Smooth muscle cell (in vitro differentiated cells): ENCODE results near the gene TTLL3. TPM values are rescaled to one million over a fixed set of nuclear protein-coding genes. Genes with fewer than 3 reads are reported as not detected.

Experiments used
- DNase-seq: peaks from one replicate; lab custom pipeline; 2025; ENCODE audit not compliant: unreplicated experiment; lab: John Stamatoyannopoulos, UW
- H2AFZ ChIP-seq: fragments of 200-600 bp; sonication (generic); 2 replicates; pipeline ENCODE4 v1.6.0; 2016; ENCODE audit warnings: antibody characterized with exemption, low read depth, mild to moderate bottlenecking
- H3F3A ChIP-seq: fragments of 200-600 bp; sonication (generic); 2 replicates; pipeline ENCODE4 v1.6.0; 2017; ENCODE audit warnings: antibody characterized with exemption, low read depth
- H3K27ac ChIP-seq: fragments of 200-600 bp; sonication (generic); 2 replicates; pipeline ENCODE4 v1.5.1; 2016; ENCODE audit warnings: low read depth, mild to moderate bottlenecking
- H3K27me3 ChIP-seq: fragments of 200-600 bp; sonication (generic); 2 replicates; pipeline ENCODE4 v1.6.1; 2016; ENCODE audit warnings: low read depth, mild to moderate bottlenecking
- H3K36me3 ChIP-seq: fragments of 200-600 bp; sonication (generic); 2 replicates; pipeline ENCODE4 v1.5.1; 2016; ENCODE audit warnings: low read depth
- H3K4me1 ChIP-seq: fragments of 200-600 bp; sonication (generic); 2 replicates; pipeline ENCODE4 v1.5.1; 2016; ENCODE audit warnings: low read depth
- H3K4me2 ChIP-seq: fragments of 200-600 bp; sonication (generic); 2 replicates; pipeline ENCODE4 v1.6.0; 2016; ENCODE audit warnings: mild to moderate bottlenecking
- H3K4me3 ChIP-seq: fragments of 200-600 bp; sonication (generic); 2 replicates; pipeline ENCODE4 v1.5.1; 2016; ENCODE audit warnings: mild to moderate bottlenecking
- H3K79me2 ChIP-seq: fragments of 200-600 bp; sonication (generic); 2 replicates; pipeline ENCODE4 v1.6.0; 2016; ENCODE audit warnings: low read depth, mild to moderate bottlenecking
- H3K9ac ChIP-seq: fragments of 200-600 bp; sonication (generic); 2 replicates; pipeline ENCODE4 v1.6.0; 2016; ENCODE audit warnings: low read depth
- H3K9me3 ChIP-seq: fragments of 200-600 bp; sonication (generic); replicated peaks from 2 replicates; pipeline ENCODE4 v1.5.1; 2016; ENCODE audit warnings: low read depth
- H4K20me1 ChIP-seq: fragments of 200-600 bp; sonication (generic); 2 replicates; pipeline ENCODE4 v1.6.0; 2016; ENCODE audit warnings: low read depth
- CTCF ChIP-seq: fragments of 200-600 bp; sonication (generic); IDR thresholded peaks from 2 replicates; pipeline ENCODE4 v1.5.1; 2017; ENCODE audit warnings: borderline replicate concordance, mild to moderate bottlenecking, antibody characterized with exemption; ENCODE audit not compliant: insufficient read depth, poor library complexity, severe bottlenecking
- WGBS: methylation state at CpG from one replicate; pipeline ENCODE4 v1.1.7; 2016; ENCODE audit warnings: low lambda C conversion rate; 5-methylcytosine and 5-hydroxymethylcytosine counted together
- polyA plus RNA-seq: library from polyadenylated mRNA; unstranded; fragments of >200 nt; fragmentation: Nextera tagmentation; extraction: Ambion mirVana; gene quantifications from 2 replicates; pipeline ENCODE4 v1.2.1, GENCODE V29; 2016
- total RNA-seq: library from RNA; depleted of rRNA; stranded (reverse); fragments of >200 nt; gene quantifications from 2 replicates; pipeline ENCODE4 v1.2.3, GENCODE V29; 2014

The TTLL3 gene
- total and polyA plus RNA-seq, 2 experiments from 2014 or later: 16.4 to 25.6 TPM

- Histone ChIP-seq H3K27me3 (no peaks in the 10 kb centered on the region), H3K9me3 (no peaks in the 10 kb centered on the region), H3K9ac (no peak overlapping the region), H3K36me3 (no peaks in the 10 kb centered on the region), H3K79me2 (no peaks in the 10 kb centered on the region), H4K20me1 (no peaks in the 10 kb centered on the region), H3F3A (no peaks in the 10 kb centered on the region), H3K4me1 (no peaks in the 10 kb centered on the region), H3K4me2 (no peak overlapping the region), H3K27ac (no peak overlapping the region), H2AFZ (no peak overlapping the region), H3K4me3 (no peak overlapping the region)
- TF ChIP-seq CTCF: no peak
- WGBS: 96% methylated on average over 17 of the region's 17 CpGs
- DNase-seq: no peak
Measured at GRCh38 chr3:9828801-9829755, 19.0 kb downstream of the TTLL3 start.

- no peak overlapping the region for H2AFZ ChIP-seq
- no peaks in the 10 kb centered on the region for H3K79me2 ChIP-seq
- 98% methylated on average over 3 of the region's 3 CpGs for WGBS
- H3K4me3 ChIP-seq: no peak overlapping the region
- no peaks in the 10 kb centered on the region for H4K20me1 ChIP-seq
- H3K27ac ChIP-seq: no peak overlapping the region
- H3K9me3 ChIP-seq: no peaks in the 10 kb centered on the region
- no peak overlapping the region for H3K9ac ChIP-seq
- no peaks in the 10 kb centered on the region for H3K27me3 ChIP-seq
- TF ChIP-seq CTCF: no peak
- no peak for DNase-seq
- H3K4me2 ChIP-seq: no peak overlapping the region
- H3F3A ChIP-seq: no peaks in the 10 kb centered on the region
- no peaks in the 10 kb centered on the region for H3K36me3 ChIP-seq
- H3K4me1 ChIP-seq: no peaks in the 10 kb centered on the region
Measured at GRCh38 chr3:9831253-9831652, 21.2 kb downstream of the TTLL3 start.

- H3K27ac ChIP-seq: no peak overlapping the region
- H3F3A ChIP-seq: no peaks in the 10 kb centered on the region
- H3K36me3 ChIP-seq: no peaks in the 10 kb centered on the region
- no peak overlapping the region for H3K9ac ChIP-seq
- no peaks in the 10 kb centered on the region for H3K27me3 ChIP-seq
- H3K79me2 ChIP-seq: no peaks in the 10 kb centered on the region
- H3K4me3 ChIP-seq: no peak overlapping the region
- no peaks in the 10 kb centered on the region for H3K9me3 ChIP-seq
- H4K20me1 ChIP-seq: no peaks in the 10 kb centered on the region
- H3K4me2 ChIP-seq: no peak overlapping the region
- no peak for DNase-seq
- H2AFZ ChIP-seq: no peak overlapping the region
- no peak for TF ChIP-seq CTCF
- no peaks in the 10 kb centered on the region for H3K4me1 ChIP-seq
- WGBS: 98% methylated on average over 9 of the region's 9 CpGs
Measured at GRCh38 chr3:9833078-9833477, 23.0 kb downstream of the TTLL3 start.
